B cell (primary cell): ENCODE data around the gene HACD2. TPM values are rescaled to one million over a fixed set of nuclear protein-coding genes. Genes with fewer than 3 reads are reported as not detected.
A peak's percentile ranks its signal among the peaks of the same experiment; 100 is the strongest.

ENCODE experiments used
- ATAC-seq: fragments of 200-7000 bp; cut with Tn5 transposase; one replicate; pipeline ENCODE4 v1.10.0; 2021; ENCODE audit warnings: low read depth, mild to moderate bottlenecking, moderate number of reproducible peaks, moderate library complexity
- CTCF ChIA-PET: fragments of 350-600 bp; sonication (Branson Sonifier 250); formaldehyde crosslinking; loops from one replicate; lab custom pipeline; 2021; ENCODE audit warnings: antibody characterized with exemption, inconsistent platforms; lab: Charles Lee
- POLR2A ChIA-PET: fragments of 350-600 bp; sonication (Branson Sonifier 250); formaldehyde crosslinking; loops from one replicate; lab custom pipeline; 2021; ENCODE audit warnings: antibody characterized with exemption; lab: Charles Lee
- DNase-seq: peaks from one replicate; pipeline ENCODE4 v3.0.0; 2013
- H2AFZ ChIP-seq: 2 replicates; pipeline ENCODE4 v1.6.1; 2012; ENCODE audit warnings: mild to moderate bottlenecking, low read depth, low read length; ENCODE audit not compliant: insufficient read depth, poor library complexity, severe bottlenecking
- H3K27ac ChIP-seq, 2 donors: 1 replicate in 1 of 2; 2 replicates in 1 of 2; pipeline ENCODE4 v1.5.1; 2012 to 2013; ENCODE audit warnings: low read length in 2 of 2, mild to moderate bottlenecking in 2 of 2, moderate library complexity in 1 of 2
- H3K27me3 ChIP-seq, 4 experiments: fragments of 200-600 bp in 1 of 4; sonication (generic) in 1 of 4; replicated peaks in 1 of 4; 1 replicate in 2 of 4; 2 replicates in 2 of 4; pipeline versions ENCODE4 v1.6.1 to v1.7.0; 2013 to 2016; ENCODE audit warnings: low read length in 3 of 4, mild to moderate bottlenecking in 2 of 4, mixed read lengths in 1 of 4, moderate library complexity in 1 of 4; ENCODE audit not compliant: insufficient read depth in 4 of 4, control insufficient read depth in 3 of 4; ENCODE audit errors: control extremely low read depth in 1 of 4
- H3K36me3 ChIP-seq, 2 experiments: replicated peaks in 1 of 2; 1 replicate in 1 of 2; 2 replicates in 1 of 2; pipeline versions ENCODE4 v1.6.1 to v1.7.1; 2013; ENCODE audit warnings: low read length in 1 of 2; ENCODE audit not compliant: insufficient read depth in 2 of 2, control insufficient read depth in 1 of 2; ENCODE audit errors: control extremely low read depth in 1 of 2, extremely low read depth in 1 of 2
- H3K4me1 ChIP-seq, 2 donors: fragments of 200-600 bp in 1 of 2; sonication (generic) in 1 of 2; 1 replicate in 1 of 2; 2 replicates in 1 of 2; pipeline versions ENCODE4 v1.5.1 to v1.6.1; 2013 to 2017; ENCODE audit warnings: low read length in 2 of 2; ENCODE audit not compliant: control insufficient read depth in 2 of 2, insufficient read depth in 2 of 2
- H3K4me2 ChIP-seq: replicated peaks from 2 replicates; pipeline ENCODE3; 2012; ENCODE audit warnings: mild to moderate bottlenecking, low read depth, low read length; ENCODE audit not compliant: poor library complexity, severe bottlenecking
- H3K4me3 ChIP-seq, 5 experiments: fragments of 200-600 bp in 1 of 5; sonication (generic) in 1 of 5; 1 replicate in 3 of 5; 2 replicates in 2 of 5; pipeline versions ENCODE4 v1.5.1 to v1.7.0; 2011 to 2016; ENCODE audit warnings: low read length in 4 of 5, mild to moderate bottlenecking in 4 of 5, low read depth in 2 of 5, control low read depth in 1 of 5, moderate library complexity in 1 of 5; ENCODE audit not compliant: insufficient read depth in 1 of 5; ENCODE audit errors: control extremely low read depth in 1 of 5, extremely low read depth in 1 of 5
- H3K79me2 ChIP-seq: fragments of 200-600 bp; sonication (generic); one replicate; pipeline ENCODE4 v1.6.0; 2016; ENCODE audit warnings: low read length; ENCODE audit not compliant: control insufficient read depth, insufficient read depth
- H3K9ac ChIP-seq: fragments of 200-600 bp; sonication (generic); 2 replicates; pipeline ENCODE4 v1.6.1; 2017; ENCODE audit warnings: mild to moderate bottlenecking, low read length, moderate library complexity
- H3K9me3 ChIP-seq, 3 donors: one replicate each; pipeline versions ENCODE4 v1.6.1 to v1.7.1; 2013; ENCODE audit warnings: low read length in 2 of 3; ENCODE audit not compliant: control insufficient read depth in 2 of 3, insufficient read depth in 1 of 3; ENCODE audit errors: control extremely low read depth in 1 of 3
- H4K20me1 ChIP-seq: 2 replicates; pipeline ENCODE4 v1.6.0; 2012; ENCODE audit warnings: mild to moderate bottlenecking, low read length; ENCODE audit not compliant: insufficient read depth, control insufficient read depth, poor library complexity, severe bottlenecking
- H3K27ac Mint-ChIP-seq: one replicate; pipeline ENCODE4 v1.8.0; 2021; ENCODE audit warnings: mixed read lengths
- H3K27me3 Mint-ChIP-seq: one replicate; pipeline ENCODE4 v1.8.0; 2021; ENCODE audit warnings: mixed read lengths
- H3K4me1 Mint-ChIP-seq: one replicate; pipeline ENCODE4 v1.8.0; 2021; ENCODE audit warnings: mixed read lengths
- H3K4me3 Mint-ChIP-seq: one replicate; pipeline ENCODE4 v1.8.0; 2021; ENCODE audit warnings: mixed read lengths
- H3K9me3 Mint-ChIP-seq: one replicate; pipeline ENCODE4 v1.8.0; 2022; ENCODE audit warnings: mixed read lengths; ENCODE audit not compliant: insufficient read depth
- EZH2 ChIP-seq: IDR thresholded peaks from 2 replicates; pipeline ENCODE4 v1.6.1; 2012; ENCODE audit warnings: borderline replicate concordance, low read depth, mild to moderate bottlenecking, moderate library complexity, low read length; ENCODE audit not compliant: insufficient read depth, poor library complexity, severe bottlenecking
- WGBS: methylation state at CpG from one replicate; pipeline ENCODE4 v1.1.5; 2013; ENCODE audit warnings: missing lambda C conversion rate; ENCODE audit not compliant: insufficient coverage; 5-methylcytosine and 5-hydroxymethylcytosine counted together
- intact Hi-C: fragments of 100-400 bp; cut with micrococcal nuclease; formaldehyde crosslinking; loops from one replicate; pipeline ENCODE4 v1.10.0; 2022
- polyA plus RNA-seq: library from polyadenylated mRNA; depleted of rRNA; stranded (reverse); fragments of >200 nt; gene quantifications from 2 replicates; pipeline ENCODE4 v1.2.3, GENCODE V29; 2012
- total RNA-seq, 2 donors: library from RNA; stranded (reverse); fragments of 120-200 nt in 1 of 2; gene quantifications; 1 replicate in 1 of 2; 2 replicates in 1 of 2; pipeline versions ENCODE4 v1.2.3 to v1.2.4, GENCODE V29; 2013 to 2022
- TF ChIP-seq, protein P1 (sequence below): fragments of 200-600 bp; IDR thresholded peaks from one replicate; pipeline ENCODE4 v1.8.0; 2022; ENCODE audit warnings: antibody characterized with exemption, mild to moderate bottlenecking

The HACD2 gene
- total and polyA plus RNA-seq, 2 donors (not counting 1 experiment from before 2014, with no cell fraction given): 14.5 to 30.7 TPM

DNA sequence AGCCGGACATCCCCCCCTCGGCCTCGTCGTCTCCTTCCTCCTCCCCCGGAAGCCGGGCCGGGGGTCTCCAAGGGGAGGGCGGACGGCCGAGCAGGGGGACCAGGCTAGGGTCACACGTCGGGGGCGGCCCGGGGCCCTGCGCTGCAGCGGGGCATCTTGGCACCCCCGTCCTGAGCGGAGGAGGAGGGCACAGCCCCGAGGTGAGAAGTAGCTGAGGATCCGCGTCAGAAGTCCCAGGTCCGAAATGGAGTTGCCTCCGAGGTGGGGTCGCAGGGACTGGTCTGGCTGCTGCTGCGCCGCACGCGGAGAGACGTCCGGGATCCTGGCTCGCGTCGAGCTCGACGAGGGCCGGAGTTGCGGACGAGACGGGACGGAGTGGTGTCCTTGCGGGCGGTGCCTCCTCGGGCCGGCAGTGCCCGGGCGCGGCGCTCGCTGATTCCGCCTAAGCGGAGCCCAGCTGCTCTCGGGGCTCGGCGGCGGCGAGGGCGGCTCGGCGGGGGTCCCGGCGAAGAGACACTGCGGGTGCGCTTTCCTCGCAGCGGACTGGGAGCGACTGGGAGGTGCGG, 136.2 kb downstream of the HACD2 start, which contains the start of gene ADCY5:
Gene ADCY5 (minus strand): TSS at position 555 of the 566 bp plus-strand sequence. CDS start 545 bp downstream, at position 10.
- ATAC-seq (no peak), DNase-seq (peak; percentile 44)
- Histone ChIP-seq H3K36me3 (no peaks in the 10 kb centered on the region), H3K79me2 (no peaks in the 10 kb centered on the region), H3K9ac (peak within 1 kb of the TSS; percentile 62), H3K4me1 (peaks cover 10 to 13% of the 10 kb centered on the region in 2 donors), H4K20me1 (no peaks in the 10 kb centered on the region), H3K4me3 (peak within 1 kb of the TSS; percentile 21 to 65 (median 47)), H3K27me3 (peaks cover 0 to 54% (median 26%) of the 10 kb centered on the region in 4 experiments), H2AFZ (peak within 1 kb of the TSS; percentile 77), H3K4me2 (peak within 1 kb of the TSS; percentile 92), H3K27ac (no peak within 1 kb of the TSS), H3K9me3 (peaks cover 0 to 7% (median 0%) of the 10 kb centered on the region in 3 donors)
- peak within 1 kb of the TSS; percentile 73 for H3K4me3 Mint-ChIP-seq
- TF ChIP-seq, protein P1, sequence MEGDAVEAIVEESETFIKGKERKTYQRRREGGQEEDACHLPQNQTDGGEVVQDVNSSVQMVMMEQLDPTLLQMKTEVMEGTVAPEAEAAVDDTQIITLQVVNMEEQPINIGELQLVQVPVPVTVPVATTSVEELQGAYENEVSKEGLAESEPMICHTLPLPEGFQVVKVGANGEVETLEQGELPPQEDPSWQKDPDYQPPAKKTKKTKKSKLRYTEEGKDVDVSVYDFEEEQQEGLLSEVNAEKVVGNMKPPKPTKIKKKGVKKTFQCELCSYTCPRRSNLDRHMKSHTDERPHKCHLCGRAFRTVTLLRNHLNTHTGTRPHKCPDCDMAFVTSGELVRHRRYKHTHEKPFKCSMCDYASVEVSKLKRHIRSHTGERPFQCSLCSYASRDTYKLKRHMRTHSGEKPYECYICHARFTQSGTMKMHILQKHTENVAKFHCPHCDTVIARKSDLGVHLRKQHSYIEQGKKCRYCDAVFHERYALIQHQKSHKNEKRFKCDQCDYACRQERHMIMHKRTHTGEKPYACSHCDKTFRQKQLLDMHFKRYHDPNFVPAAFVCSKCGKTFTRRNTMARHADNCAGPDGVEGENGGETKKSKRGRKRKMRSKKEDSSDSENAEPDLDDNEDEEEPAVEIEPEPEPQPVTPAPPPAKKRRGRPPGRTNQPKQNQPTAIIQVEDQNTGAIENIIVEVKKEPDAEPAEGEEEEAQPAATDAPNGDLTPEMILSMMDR: no peak
- no peak for TF ChIP-seq EZH2
- H3K27ac Mint-ChIP-seq: no peak within 1 kb of the TSS
- POLR2A ChIA-PET: no interaction called here
- intact Hi-C loops: loop anchor here (2.0 kb wide), 1 partner anchor 110 kb away; no protein-coding TSS in a partner anchor
- peaks cover 10% of the 10 kb centered on the region for H3K4me1 Mint-ChIP-seq
- H3K9me3 Mint-ChIP-seq: no peaks in the 10 kb centered on the region
- peaks cover 51% of the 10 kb centered on the region for H3K27me3 Mint-ChIP-seq
- CTCF ChIA-PET: interaction anchor here (1.3 kb wide), 1 partner anchor 110 kb away, joined by 4 read pairs; no protein-coding TSS in a partner anchor
- WGBS: 6% methylated on average over 50 of the region's 67 CpGs
